Measurements from ENCODE around the gene GLOD4.

DNA sequence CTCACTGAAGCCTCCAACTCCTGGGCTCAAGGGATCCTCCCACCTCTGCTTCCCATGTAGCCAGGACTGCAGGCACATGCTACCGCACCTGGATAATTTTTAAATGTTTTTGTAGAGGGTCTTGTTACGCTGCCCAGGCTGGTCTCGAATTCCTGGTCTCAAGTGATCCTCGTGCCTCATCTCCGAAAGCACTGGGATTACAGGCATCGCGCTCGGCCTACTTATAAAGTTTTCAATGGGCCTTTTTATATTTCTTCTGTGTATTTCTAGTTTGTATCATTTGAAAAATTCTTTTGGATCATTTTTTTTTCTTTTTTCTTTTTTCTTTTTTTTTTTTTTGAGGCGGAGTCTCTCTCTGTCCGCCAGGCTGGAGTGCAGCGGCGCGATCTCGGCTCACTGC lies 57.0 kb downstream of the GLOD4 start:
- TF ChIP-seq, protein P1, sequence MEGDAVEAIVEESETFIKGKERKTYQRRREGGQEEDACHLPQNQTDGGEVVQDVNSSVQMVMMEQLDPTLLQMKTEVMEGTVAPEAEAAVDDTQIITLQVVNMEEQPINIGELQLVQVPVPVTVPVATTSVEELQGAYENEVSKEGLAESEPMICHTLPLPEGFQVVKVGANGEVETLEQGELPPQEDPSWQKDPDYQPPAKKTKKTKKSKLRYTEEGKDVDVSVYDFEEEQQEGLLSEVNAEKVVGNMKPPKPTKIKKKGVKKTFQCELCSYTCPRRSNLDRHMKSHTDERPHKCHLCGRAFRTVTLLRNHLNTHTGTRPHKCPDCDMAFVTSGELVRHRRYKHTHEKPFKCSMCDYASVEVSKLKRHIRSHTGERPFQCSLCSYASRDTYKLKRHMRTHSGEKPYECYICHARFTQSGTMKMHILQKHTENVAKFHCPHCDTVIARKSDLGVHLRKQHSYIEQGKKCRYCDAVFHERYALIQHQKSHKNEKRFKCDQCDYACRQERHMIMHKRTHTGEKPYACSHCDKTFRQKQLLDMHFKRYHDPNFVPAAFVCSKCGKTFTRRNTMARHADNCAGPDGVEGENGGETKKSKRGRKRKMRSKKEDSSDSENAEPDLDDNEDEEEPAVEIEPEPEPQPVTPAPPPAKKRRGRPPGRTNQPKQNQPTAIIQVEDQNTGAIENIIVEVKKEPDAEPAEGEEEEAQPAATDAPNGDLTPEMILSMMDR (IDR thresholded peaks at IDR 0.05) = no peak
- no peak for TF ChIP-seq POLR2A (IDR thresholded peaks at IDR 0.05)

Data from ovary (tissue), 3 donors.